AG08396 (cell line): Measurements from ENCODE around the gene CCDC60.

Experiments used
- DNase-seq: peaks from one replicate; pipeline ENCODE4 v3.0.0; 2012; ENCODE audit warnings: low spot score, mixed read lengths

Gene CCDC60

DNA sequence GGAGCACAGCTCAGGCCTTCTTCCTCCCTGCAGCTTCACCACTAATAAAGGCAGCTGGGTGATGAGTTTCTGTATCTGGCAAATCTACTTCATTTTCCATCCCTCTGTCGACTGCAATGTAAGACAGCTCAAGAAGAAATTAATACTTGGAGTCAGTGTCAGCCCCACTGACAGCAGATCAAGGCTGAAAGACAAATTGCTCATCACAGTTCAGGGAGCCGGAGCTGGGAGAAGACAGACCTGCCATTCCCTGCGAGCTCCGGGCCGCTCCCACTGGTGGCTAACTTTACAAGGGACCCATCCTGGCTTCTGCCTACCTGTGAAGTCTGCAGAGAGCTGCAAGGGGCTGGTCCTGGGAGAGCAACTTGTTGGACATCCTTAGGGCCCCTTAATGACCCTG is 49.8 kb downstream of the CCDC60 start:
- DNase-seq = no peak

DNA sequence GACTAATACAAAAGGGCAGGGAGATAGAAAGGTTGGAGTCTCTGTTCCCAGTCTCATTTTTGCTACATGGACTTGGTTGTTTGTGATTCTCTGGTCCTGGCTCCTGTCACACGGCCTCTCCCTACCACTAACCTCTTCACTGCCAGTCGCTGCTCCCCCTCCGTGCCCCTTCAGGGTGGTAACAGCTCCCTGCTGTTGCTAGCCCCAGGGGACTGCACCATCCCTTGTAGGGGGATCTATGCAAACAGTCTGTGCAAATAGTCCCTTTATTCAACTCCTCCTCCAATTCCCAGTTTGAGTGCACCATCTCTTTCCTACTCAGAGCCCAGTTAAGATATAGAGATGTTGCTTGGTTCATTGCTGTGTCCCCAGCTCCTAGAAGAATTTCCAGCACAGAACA is 51.1 kb downstream of the CCDC60 start:
- no peak for DNase-seq

GRCh38 chr12:119389687-119390086 is 55.2 kb downstream of the CCDC60 start:
- DNase-seq = no peak

DNA sequence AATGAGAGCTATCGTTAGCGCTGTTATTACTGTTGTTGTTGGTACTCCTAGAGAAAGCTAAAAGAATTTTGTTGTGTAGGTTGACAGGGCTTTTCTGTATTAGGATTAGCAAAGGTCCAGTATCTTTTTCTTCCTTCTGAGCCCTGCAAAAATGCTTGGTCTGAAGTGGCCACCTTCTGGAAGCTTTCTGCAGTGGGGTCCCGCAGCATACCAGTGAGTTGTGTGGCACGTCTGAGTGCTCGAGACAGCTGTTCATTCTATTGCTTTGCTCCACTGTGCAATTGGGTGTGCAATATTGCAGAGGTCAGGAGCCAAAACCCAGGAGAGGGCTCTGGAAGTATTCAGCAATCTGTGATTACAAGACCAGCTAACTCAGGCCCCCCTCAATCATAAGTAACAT is 57.1 kb downstream of the CCDC60 start:
- no peak for DNase-seq

- no peak for DNase-seq
These were observed 59.1 kb downstream of the CCDC60 start for GRCh38 chr12:119393677-119394076.

DNA sequence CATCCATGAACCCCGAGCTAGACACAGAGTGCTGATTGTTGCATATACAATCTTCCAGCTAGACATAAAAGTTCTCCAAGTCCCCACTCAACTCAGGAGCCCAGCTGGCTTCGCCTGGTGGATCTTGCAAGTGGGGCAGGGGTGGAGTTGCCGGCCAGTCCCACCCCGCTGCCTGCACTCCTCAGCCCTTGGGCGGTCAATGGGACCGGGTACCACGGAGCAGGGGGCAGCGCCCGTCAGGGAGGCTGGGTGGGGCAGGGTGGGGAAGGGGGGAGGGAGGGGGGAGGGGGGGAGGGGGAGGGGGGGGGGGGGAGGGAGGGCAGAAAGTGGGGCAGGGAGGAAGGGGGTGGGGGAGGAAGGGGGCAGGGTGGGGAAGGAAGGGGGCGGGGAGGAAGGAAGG is 63.0 kb downstream of the CCDC60 start:
- DNase-seq = no peak

- DNase-seq = no peak
These were observed 63.7 kb downstream of the CCDC60 start for GRCh38 chr12:119398190-119398589.

DNA sequence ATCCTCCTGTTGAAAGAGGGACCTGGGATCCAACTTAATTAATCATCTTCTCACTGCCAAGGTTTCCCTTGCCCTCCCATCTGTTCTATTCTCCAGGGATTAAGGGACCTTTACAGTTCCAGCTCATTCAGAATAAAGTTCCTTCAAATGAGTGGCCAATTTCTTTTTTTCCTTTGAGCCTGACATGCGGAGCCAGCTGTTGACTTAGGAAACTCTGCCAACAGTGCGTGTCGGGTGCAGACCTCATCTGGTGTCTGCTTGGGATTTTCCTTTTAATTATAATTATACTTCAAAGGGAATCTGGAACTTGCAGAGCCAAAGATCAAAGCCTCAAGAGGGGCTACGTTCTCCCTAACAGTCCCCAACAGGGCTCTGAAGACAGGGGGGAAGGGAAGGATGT is 64.8 kb downstream of the CCDC60 start:
- no peak for DNase-seq

DNA sequence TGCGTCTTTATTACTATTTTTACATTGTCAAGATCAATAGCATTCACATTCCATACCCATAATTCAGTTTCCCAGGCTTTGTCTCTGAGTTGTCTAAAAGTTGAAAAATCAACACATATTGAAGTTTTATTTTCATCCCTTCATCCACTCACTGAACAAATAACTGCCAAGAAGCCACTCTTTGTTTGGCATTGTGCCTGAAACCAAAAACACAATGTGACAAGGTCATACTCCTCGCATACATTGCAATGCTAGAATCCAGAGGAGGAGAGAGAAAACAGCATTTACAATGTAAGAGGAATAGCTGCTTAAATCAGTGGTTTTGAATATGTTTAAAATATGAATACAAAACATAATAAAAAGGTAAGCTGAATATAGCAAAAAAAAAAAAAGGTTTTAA is 71.8 kb downstream of the CCDC60 start:
- DNase-seq = no peak

GRCh38 chr12:119406811-119407210 is 72.3 kb downstream of the CCDC60 start:
- no peak for DNase-seq

DNA sequence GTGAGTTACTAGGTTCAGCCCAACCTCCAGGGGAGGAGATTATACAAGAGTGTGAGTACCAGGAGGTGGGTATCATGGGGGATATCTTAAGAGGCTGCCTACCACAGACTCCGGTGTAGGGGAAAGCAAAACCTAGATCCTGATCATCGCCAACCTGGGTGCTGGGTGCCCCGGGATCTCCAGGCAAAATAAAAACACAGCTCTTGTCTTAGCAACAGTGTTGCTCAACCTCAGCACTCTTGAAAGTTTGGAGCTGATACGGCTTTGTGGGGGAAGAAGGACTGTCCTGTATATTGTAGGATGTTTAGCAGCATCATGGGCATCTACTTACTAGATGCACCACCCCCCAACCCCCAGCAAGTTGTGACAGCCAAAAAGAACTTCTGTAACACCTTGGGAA is 74.5 kb downstream of the CCDC60 start:
- DNase-seq = no peak

- no peak for DNase-seq
These were observed 75.9 kb downstream of the CCDC60 start for GRCh38 chr12:119410396-119410795.

DNA sequence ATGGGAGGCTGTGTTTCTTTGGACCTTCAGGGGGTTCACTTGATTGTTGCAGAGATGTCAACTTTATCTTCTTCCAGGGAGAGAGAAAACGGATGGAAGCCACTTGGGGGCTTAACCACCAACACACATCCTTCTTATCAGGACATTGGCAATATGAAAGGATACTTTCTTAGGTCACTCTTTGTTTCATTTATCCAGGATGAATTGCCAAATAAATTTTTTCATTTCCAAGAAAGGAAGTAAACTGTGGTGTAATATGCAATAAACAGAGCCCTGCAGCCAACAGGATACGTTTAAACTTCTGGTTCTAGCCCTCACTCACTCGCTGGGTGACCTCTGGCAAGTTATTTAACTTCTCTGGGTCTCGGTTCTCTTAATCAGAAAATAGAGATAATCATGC is 77.8 kb downstream of the CCDC60 start:
- DNase-seq = no peak

DNA sequence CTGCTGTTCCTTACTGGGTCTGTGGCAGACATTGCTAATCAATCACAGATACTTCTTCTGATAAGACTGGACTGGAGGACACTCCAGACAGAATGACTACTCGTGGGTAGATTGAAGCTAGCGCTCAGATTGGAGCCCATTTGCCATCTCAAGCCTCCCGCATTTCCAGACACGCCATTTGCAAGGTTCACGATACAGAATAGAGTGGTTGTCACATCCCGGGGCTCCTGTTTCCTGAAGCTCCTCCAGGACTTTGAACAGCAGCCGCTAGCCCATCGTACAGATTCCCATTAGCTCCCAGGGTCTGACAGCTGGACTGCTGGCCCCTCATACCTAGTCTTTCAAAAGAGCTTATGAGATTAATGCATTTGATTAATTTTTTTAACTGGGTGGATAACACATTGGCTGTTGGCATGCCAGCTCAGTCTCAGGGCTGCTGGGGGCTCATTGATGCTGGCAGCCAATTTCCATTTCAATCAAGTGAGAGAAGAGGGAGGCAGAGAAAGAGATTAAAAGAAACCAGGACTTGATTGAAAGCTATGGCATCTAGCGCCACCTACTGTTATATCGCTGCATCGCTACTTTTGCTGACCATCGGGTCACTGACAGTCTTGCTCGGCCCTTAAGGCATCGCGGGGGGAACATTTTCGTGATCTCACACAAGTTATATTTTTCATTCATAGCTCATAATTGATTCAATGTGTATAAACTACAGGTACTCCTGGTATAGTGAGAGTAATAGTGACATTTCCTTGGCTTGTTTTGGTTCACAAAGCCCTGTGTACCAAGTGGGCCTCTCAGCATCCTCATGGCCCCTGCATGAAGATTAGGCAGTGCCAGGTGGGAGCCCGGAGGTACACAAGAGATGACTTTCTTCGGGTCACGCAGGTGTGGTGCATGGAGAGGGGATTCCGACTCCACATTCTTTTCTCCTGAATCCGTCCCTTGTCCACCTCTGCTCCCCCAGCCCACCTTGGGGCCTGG is 78.6 kb downstream of the CCDC60 start:
- peak; percentile 59 for DNase-seq

GRCh38 chr12:119415714-119416113 is 81.2 kb downstream of the CCDC60 start:
- DNase-seq = no peak

DNA sequence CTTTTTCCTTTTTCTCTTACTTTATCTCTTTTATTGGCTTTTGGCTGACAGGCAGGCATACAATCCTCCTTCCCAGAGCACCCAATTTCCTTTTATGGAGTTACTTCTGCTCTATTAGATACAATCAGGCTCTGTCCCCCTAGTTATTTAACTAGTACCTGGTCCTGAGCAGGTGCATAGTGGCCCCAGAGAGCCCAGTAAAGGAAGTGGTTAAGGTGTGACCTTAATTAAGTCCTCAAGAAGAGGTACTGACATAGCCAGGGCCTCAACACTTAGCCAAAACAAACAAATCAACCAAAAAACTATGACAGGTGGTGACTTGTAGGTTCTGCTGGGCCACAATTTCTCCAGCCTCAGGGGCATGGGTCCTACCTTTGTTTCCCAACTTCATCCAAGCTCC is 82.9 kb downstream of the CCDC60 start:
- DNase-seq = no peak

DNA sequence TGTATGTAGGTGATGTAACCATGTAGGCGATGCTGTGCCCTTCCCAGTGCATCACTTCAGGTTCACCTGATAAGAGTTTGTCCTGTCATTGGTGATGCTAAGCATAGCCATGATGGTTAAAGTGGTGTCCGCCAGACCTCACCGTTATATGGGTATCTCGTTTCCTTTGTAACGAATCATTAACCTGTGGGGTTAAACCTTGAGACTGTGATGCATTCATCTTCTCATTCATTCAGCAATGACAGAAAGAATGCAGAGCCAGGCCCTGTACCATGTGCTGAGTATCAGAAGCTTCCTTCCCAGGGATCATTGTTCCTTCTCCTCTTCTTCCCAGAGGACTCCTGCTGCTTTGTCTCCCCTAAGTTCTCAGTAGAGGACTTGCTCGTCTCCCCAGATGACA is 84.9 kb downstream of the CCDC60 start:
- no peak for DNase-seq

DNA sequence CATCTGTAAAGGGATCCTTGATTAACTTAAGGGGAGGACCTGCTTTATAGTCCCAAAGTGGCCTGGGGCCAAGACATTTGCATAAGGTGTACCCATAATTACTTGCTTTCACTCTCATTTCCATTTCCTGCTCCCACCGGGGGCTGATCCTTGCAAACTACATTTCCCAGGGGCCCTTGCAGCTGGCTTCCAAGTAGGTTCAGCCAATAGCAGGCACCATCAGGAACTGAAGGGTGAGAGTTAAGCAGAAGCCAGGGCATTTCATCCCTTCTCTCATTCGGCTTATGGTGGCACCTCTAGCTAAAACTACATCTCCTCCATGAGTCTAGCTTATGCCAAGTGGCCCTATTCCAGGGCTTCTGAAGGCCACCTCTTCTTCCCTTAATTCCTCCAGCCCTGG is 88.8 kb downstream of the CCDC60 start:
- DNase-seq = no peak

GRCh38 chr12:119425623-119426022 is 91.1 kb downstream of the CCDC60 start:
- DNase-seq = no peak

DNA sequence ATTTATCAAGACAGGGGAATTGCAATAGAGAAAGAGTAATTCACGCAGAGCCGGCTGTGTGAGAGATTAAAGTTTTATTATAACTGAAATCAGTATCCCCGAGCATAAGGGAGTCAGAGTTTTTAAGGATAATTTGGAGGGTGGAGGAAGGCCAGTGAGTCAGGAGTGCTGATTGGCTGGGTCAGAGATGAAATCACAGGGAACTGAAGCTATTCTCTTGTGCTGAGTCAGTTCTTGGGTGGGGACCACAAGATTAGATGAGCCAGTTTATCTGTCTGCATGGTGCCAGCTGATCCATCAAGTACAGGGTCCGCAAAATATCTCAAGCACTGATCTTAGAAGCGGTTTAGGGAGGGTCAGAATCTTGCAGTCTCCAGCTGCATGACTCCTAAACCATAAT is 96.6 kb downstream of the CCDC60 start:
- DNase-seq = no peak

DNA sequence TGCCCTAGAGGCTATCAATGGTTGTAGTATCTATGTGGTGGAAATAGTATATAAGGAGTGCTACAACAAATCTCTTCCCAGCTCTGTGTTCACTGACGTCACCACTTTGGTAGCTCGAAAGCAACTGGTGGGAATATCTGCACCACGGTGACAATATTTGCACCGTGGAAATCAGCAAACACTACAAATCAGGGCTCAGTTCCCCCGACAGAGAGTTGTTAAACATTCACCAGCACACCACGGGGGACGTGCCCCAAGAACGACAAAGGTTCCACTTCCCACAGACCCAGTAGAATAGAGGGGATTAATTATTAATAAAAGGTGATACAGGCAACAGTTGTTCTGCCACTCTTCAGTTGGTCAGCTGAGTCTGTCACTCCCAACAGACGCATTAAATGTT is 98.4 kb downstream of the CCDC60 start:
- DNase-seq = no peak

DNA sequence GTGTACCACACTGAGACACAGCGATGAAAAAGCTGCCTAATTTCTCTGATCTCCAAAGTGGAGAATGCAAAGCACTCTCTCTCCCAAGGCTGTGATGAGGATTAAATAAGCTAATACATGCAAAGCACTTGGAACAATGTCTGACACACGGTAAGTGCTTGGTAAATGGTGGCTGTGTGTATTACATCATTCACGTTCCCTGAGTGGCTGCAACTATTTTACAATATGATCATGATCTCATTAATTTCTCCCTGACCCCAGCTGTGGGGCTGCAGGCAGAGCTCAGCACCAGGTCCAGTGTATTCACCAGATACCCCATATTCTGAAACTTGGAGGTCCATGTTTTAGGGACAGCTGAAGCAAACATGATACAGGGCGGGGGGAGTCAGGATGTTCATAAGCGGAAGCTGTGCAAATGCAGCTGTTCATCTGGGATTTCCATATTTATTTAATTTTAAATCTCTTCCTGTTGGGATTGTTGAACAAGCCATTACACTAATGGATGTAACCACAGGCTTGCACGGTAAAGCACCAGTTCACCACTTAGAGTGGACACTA is 106.4 kb downstream of the CCDC60 start:
- DNase-seq = no peak

DNA sequence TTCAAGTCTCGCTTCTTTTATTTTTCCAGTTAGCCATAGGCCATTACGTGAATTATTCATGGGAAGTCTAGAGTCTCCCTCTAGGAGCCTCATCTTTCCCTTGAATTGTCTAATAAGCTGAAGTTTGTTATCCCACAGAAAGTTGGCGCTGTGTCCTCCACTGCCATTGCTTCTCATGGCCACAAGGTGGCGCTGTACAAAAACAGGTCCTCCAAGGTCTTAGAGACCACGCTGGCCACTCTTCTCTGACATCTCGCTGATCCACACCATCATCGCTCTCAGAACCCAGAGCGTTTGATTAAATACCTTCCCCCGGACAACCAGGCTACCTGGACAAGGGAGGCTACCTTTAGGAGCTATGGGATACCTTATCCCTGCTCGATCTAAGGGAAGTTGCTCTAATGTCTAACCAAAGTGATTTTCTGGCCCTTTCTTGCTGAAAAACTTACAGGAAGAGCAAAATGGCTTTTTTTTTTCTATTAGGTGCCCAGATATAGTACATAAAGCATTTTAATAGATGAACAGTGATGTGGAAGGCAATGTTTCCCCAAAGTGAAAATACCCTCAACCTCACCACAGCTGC is 110.0 kb downstream of the CCDC60 start:
- DNase-seq = no peak
